Measurements from ENCODE around the gene TPSD1. TPM values are rescaled to one million over a fixed set of nuclear protein-coding genes. Genes with fewer than 3 reads are reported as not detected.

Gene TPSD1
- total and polyA plus RNA-seq, 2 experiments from 2014 or later: not detected

DNA sequence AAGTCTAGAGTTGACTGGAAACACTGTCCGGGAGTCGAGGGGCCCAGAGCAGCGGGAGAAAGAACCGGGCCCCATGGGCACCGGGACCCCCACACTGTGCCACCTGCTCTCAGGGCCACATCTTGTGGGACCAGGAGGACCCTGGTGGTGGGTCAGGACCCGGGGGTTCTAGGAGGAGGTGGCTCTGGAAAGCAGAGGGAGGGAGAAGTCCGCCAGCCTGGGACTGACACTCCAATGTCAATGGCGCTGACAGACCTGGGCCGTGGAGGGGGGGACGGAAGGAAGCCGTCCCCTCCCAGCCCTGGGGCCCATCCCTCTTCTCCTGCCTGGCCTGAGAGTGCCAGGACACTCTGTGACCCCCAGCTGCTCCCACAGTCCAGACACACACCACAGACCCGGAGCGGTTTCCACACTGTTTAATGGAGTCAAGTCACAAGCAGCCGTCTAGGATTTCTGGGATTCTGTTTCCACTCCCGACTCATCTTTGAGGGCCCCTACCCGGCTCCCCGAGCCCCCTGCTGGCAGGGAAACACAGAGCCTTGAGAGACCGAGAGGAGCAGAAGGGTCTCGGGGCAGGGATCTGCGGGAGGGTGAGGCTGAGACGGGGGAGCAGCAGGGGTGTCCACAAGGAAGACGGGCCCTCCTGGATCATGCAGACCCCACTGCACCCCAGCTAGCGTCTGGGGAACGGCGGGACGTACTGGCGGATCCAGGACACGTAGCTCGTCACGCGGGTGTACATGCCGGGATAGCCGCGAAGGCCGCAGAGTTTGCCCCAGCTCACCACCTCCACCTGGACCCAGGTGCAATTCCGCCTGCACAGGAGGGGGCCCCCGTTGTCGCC lies 30.0 kb downstream of the TPSD1 start:
- no peak overlapping the region for H3K4me2 ChIP-seq

GRCh38 chr16:1286513-1287094 lies 30.7 kb downstream of the TPSD1 start:
- TF ChIP-seq EZH2phosphoT487 (IDR thresholded peaks at IDR 0.05; ENCODE audit: low read depth, severe bottlenecking, unreplicated experiment) (no peak), CTCF (IDR thresholded peaks at IDR 0.05; ENCODE audit: poor library complexity) (no peak), EZH2 (IDR thresholded peaks at IDR 0.05; ENCODE audit: borderline replicate concordance) (no peak)
- Histone ChIP-seq H3K9me3 (ENCODE audit: low read depth) (no peaks in the 10 kb centered on the region), H3K4me1 (ENCODE audit: insufficient read depth) (peaks cover 8% of the 10 kb centered on the region), H3K4me3 (no peak overlapping the region), H4K20me1 (ENCODE audit: insufficient read depth, poor library complexity, severe bottlenecking) (no peaks in the 10 kb centered on the region), H3K36me3 (replicated peaks; ENCODE audit: insufficient read depth, low read depth) (no peaks in the 10 kb centered on the region), H3K27me3 (peaks cover 9% of the 10 kb centered on the region), H3K27ac (no peak overlapping the region), H3K79me2 (no peaks in the 10 kb centered on the region), H2AFZ (no peak overlapping the region), H3K4me2 (no peak overlapping the region), H3K9me2 (replicated peaks; ENCODE audit: insufficient read depth) (no peaks in the 10 kb centered on the region)
- no peak for DNase-seq (ENCODE audit: low spot score)
- WGBS (ENCODE audit: low lambda C conversion rate, missing lambda C conversion rate): 92% methylated on average over 24 of the region's 25 CpGs

More for the DNA sequence above, 30.0 kb downstream of the TPSD1 start:
- Histone ChIP-seq H3K4me3 (no peak overlapping the region), H3K9me3 (ENCODE audit: low read depth) (no peaks in the 10 kb centered on the region), H3K79me2 (no peaks in the 10 kb centered on the region), H3K36me3 (replicated peaks; ENCODE audit: insufficient read depth, low read depth) (no peaks in the 10 kb centered on the region), H2AFZ (no peak overlapping the region), H3K9me2 (replicated peaks; ENCODE audit: insufficient read depth) (no peaks in the 10 kb centered on the region), H3K4me1 (ENCODE audit: insufficient read depth) (peaks cover 8% of the 10 kb centered on the region), H3K27ac (no peak overlapping the region), H4K20me1 (ENCODE audit: insufficient read depth, poor library complexity, severe bottlenecking) (no peaks in the 10 kb centered on the region), H3K27me3 (peaks cover 9% of the 10 kb centered on the region)
- no peak for DNase-seq (ENCODE audit: low spot score)
- 84% methylated on average over 34 of the region's 38 CpGs for WGBS (ENCODE audit: low lambda C conversion rate, missing lambda C conversion rate)
- TF ChIP-seq CTCF (IDR thresholded peaks at IDR 0.05; ENCODE audit: poor library complexity) (no peak), EZH2phosphoT487 (IDR thresholded peaks at IDR 0.05; ENCODE audit: low read depth, severe bottlenecking, unreplicated experiment) (no peak), EZH2 (IDR thresholded peaks at IDR 0.05; ENCODE audit: borderline replicate concordance) (no peak)

DNA sequence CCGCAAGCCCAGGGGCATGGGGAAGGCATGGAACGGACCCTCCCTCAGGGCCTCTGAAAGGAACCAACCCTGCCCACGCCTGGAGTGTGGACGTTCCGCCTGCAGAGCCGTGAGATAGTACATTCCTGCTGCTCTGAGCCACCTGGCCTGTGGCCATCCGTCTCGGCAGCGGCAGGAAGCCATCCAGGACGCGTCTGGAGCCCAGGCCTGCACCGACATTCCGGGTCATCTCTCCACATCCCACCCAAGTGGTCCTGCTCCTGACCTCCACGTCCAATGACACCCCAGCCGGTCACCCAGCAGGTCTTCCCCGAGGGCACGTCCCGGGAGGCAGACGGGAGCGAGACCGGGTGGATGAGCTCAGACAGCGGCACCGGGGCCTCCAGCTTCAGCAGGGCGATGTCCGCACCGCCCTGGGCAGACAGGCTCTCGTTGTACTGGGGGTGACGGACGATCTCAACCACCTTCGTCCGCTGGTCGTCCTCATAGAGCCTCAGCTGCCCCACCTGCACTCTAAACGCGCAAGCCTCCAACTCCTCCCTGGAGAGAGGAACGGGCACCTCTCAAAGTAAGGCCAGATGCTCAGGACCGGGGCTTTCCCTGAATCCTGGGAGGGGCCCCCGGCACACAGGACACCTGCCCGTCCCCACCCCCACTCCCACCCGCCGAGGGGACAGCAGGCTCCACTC lies 32.3 kb downstream of the TPSD1 start:
- Histone ChIP-seq H3K36me3 (replicated peaks; ENCODE audit: insufficient read depth, low read depth) (no peaks in the 10 kb centered on the region), H2AFZ (no peak overlapping the region), H3K9me3 (ENCODE audit: low read depth) (no peaks in the 10 kb centered on the region), H4K20me1 (ENCODE audit: insufficient read depth, poor library complexity, severe bottlenecking) (no peaks in the 10 kb centered on the region), H3K79me2 (no peaks in the 10 kb centered on the region), H3K4me1 (ENCODE audit: insufficient read depth) (peaks cover 8% of the 10 kb centered on the region), H3K4me3 (no peak overlapping the region), H3K27ac (no peak overlapping the region), H3K27me3 (peaks cover 9% of the 10 kb centered on the region), H3K9me2 (replicated peaks; ENCODE audit: insufficient read depth) (no peaks in the 10 kb centered on the region), H3K4me2 (no peak overlapping the region)
- WGBS (ENCODE audit: low lambda C conversion rate, missing lambda C conversion rate): 81% methylated on average over 31 of the region's 40 CpGs
- TF ChIP-seq EZH2 (IDR thresholded peaks at IDR 0.05; ENCODE audit: borderline replicate concordance) (no peak), EZH2phosphoT487 (IDR thresholded peaks at IDR 0.05; ENCODE audit: low read depth, severe bottlenecking, unreplicated experiment) (no peak), CTCF (IDR thresholded peaks at IDR 0.05; ENCODE audit: poor library complexity) (no peak)
- no peak for DNase-seq (ENCODE audit: low spot score)
